Activated B cell treated with CpG ODN at 0.5 μM for 24 hours (primary cell): Measurements from ENCODE around the gene MINDY3. TPM values are rescaled to one million over a fixed set of nuclear protein-coding genes. Genes with fewer than 3 reads are reported as not detected.
"Not testable (repeated sequence)": the region's sequence is repeated elsewhere in the genome, so short reads cannot be mapped to it uniquely, and the experiment has no call there.

ENCODE experiments used
- ATAC-seq: fragments of 200-7000 bp; cut with Tn5 transposase; one replicate; pipeline ENCODE4 v1.10.0; 2021; ENCODE audit warnings: low read depth, mild to moderate bottlenecking, moderate library complexity
- CTCF ChIA-PET: fragments of 350-600 bp; sonication (Branson Sonifier 250); formaldehyde crosslinking; loops from one replicate; lab custom pipeline; 2021; ENCODE audit warnings: antibody characterized with exemption; lab: Charles Lee
- POLR2A ChIA-PET: fragments of 350-600 bp; sonication (Branson Sonifier 250); formaldehyde crosslinking; loops from one replicate; lab custom pipeline; 2021; ENCODE audit warnings: antibody characterized with exemption; lab: Charles Lee
- DNase-seq: peaks from one replicate; pipeline ENCODE4 v3.0.0; 2022
- H3K27ac Mint-ChIP-seq: one replicate; pipeline ENCODE4 v1.8.0; 2020; ENCODE audit warnings: mixed read lengths
- H3K27me3 Mint-ChIP-seq: one replicate; pipeline ENCODE4 v1.8.0; 2021; ENCODE audit warnings: mixed read lengths
- H3K36me3 Mint-ChIP-seq: one replicate; pipeline ENCODE4 v1.8.0; 2021; ENCODE audit warnings: low read depth, mixed read lengths
- H3K4me1 Mint-ChIP-seq: one replicate; pipeline ENCODE4 v1.8.0; 2021; ENCODE audit warnings: mixed read lengths
- H3K4me3 Mint-ChIP-seq: one replicate; pipeline ENCODE4 v1.8.0; 2020; ENCODE audit warnings: mild to moderate bottlenecking, mixed read lengths
- H3K9me3 Mint-ChIP-seq: one replicate; pipeline ENCODE4 v1.8.0; 2020; ENCODE audit warnings: mixed read lengths
- CTCF ChIP-seq: fragments of 200-600 bp; IDR thresholded peaks from one replicate; pipeline ENCODE4 v1.8.0; 2022; ENCODE audit warnings: antibody characterized with exemption, mild to moderate bottlenecking
- intact Hi-C: fragments of 100-400 bp; cut with micrococcal nuclease; formaldehyde crosslinking; loops from one replicate; pipeline ENCODE4 v1.15.1; 2024
- total RNA-seq: library from RNA; stranded (reverse); gene quantifications from 2 replicates; pipeline ENCODE4 v1.2.3, GENCODE V29; 2022

MINDY3 gene
- total RNA-seq, 1 donor from 2014 or later, result 23.4 TPM

GRCh38 chr10:15781381-15781960 is 78.8 kb downstream of the MINDY3 start:
- no peak for ATAC-seq
- peaks cover 78% of the 10 kb centered on the region for H3K36me3 Mint-ChIP-seq
- no peak overlapping the region for H3K27ac Mint-ChIP-seq
- H3K9me3 Mint-ChIP-seq, result peaks cover 8% of the 10 kb centered on the region
- intact Hi-C loops, result no loop called here
- TF ChIP-seq CTCF, result no peak
- ChIA-PET POLR2A (no interaction called here), CTCF (no interaction called here)
- no peak for DNase-seq
- H3K27me3 Mint-ChIP-seq, result no peaks in the 10 kb centered on the region
- no peak overlapping the region for H3K4me3 Mint-ChIP-seq
- no peaks in the 10 kb centered on the region for H3K4me1 Mint-ChIP-seq

DNA sequence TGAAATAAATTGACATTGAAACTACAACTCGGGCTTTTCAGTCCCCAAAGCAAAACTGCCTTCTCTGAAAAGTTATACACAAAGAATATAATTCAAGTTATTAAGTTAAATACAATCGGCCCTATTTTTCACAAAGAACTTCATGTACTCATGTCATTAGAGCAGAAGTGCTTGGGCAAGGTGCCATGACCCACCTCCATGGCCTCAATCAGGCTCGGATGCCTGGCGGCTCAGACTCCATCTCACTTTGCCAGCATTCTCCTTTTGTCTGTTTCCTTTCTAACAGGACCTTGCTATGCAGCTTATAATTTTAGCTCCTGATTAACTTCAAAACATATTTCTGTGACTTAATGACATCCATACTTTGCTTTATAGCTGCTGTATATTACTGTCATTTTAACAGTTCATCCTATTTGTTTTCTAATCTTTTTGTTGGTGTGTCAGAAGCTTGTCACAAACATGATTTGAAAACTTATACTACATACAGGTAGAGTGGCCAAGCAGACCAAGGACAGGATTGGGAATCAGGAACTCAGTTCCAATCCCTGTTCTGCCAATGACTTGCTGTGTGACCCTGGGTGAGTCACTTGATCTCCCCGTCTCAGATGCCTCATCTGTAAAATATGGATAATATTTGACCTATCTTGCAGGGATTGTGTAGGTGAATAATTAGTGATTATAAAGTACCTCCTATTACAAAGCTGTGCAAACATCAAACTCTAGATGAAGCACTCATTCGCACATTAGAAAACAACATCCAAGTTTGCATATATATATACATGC is 79.8 kb downstream of the MINDY3 start:
- ATAC-seq (no peak), DNase-seq (no peak)
- H3K27me3 Mint-ChIP-seq, result no peaks in the 10 kb centered on the region
- no peak overlapping the region for H3K4me3 Mint-ChIP-seq
- no peaks in the 10 kb centered on the region for H3K4me1 Mint-ChIP-seq
- intact Hi-C loops, result no loop called here
- CTCF ChIA-PET, result no interaction called here
- TF ChIP-seq CTCF, result no peak
- POLR2A ChIA-PET, result no interaction called here
- H3K9me3 Mint-ChIP-seq, result peaks cover 11% of the 10 kb centered on the region
- H3K36me3 Mint-ChIP-seq, result peaks cover 78% of the 10 kb centered on the region
- no peak overlapping the region for H3K27ac Mint-ChIP-seq

- H3K27me3 Mint-ChIP-seq, result no peaks in the 10 kb centered on the region
- intact Hi-C loops, result no loop called here
- no peaks in the 10 kb centered on the region for H3K4me1 Mint-ChIP-seq
- CTCF ChIA-PET, result no interaction called here
- ATAC-seq, result no peak
- no peak overlapping the region for H3K27ac Mint-ChIP-seq
- peaks cover 61% of the 10 kb centered on the region for H3K36me3 Mint-ChIP-seq
- DNase-seq, result no peak
- H3K9me3 Mint-ChIP-seq, result peaks cover 15% of the 10 kb centered on the region
- TF ChIP-seq CTCF, result no peak
- POLR2A ChIA-PET, result no interaction called here
- no peak overlapping the region for H3K4me3 Mint-ChIP-seq
Measured at GRCh38 chr10:15775513-15775912, 84.8 kb downstream of the MINDY3 start.

DNA sequence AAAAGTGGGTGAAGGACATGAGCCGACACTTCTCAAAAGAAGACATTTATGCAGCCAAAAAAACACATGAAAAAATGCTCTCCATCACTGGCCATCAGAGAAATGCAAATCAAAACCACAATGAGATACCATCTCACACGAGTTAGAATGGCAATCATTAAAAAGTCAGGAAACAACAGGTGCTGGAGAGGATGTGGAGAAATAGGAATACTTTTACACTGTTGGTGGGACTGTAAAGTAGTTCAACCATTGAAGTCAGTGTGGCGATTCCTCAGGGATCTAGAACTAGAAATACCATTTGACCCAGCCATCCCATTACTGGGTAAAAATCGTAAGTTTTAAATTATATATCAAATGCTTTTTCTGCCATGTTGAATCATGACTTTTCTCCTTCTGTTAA is 85.8 kb downstream of the MINDY3 start:
- Mint-ChIP-seq H3K36me3 (peaks cover 57% of the 10 kb centered on the region), H3K9me3 (peaks cover 15% of the 10 kb centered on the region)
- ATAC-seq, DNase-seq, H3K4me3 Mint-ChIP-seq, H3K27ac Mint-ChIP-seq, POLR2A ChIA-PET, H3K4me1 Mint-ChIP-seq, CTCF ChIA-PET, intact Hi-C loops, H3K27me3 Mint-ChIP-seq: not testable (repeated sequence)

DNA sequence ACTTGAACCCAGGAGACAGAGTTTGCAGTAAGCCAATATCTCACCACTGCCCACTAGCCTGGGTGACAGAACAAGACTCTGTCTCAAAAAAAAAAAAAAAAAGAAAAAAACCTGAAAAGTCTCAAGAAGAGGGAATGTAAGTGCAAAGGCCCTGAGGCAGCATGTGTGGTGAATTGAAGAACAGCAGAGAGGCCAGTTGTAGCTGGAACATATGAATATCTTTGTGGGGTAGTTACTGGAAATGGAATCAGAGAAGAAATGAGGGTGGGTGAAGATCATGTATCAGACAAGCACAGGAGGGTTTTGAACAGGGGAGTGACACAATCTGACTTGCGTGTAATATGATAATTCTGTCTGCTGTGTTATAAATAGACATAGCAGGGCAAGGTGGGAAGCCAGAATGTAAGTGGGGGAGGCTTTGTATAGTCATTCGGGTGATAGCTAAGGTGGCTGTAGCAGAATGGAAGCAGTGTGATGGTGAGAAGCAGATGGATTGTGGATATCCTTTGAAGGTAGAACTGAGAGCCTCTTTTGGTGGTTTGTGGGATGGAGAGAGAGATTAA is 95.3 kb downstream of the MINDY3 start:
- TF ChIP-seq CTCF, result no peak
- intact Hi-C loops, result no loop called here
- CTCF ChIA-PET, result no interaction called here
- no peaks in the 10 kb centered on the region for H3K9me3 Mint-ChIP-seq
- H3K27ac Mint-ChIP-seq, result no peak overlapping the region
- POLR2A ChIA-PET, result no interaction called here
- no peak overlapping the region for H3K4me3 Mint-ChIP-seq
- H3K4me1 Mint-ChIP-seq, result no peaks in the 10 kb centered on the region
- DNase-seq (no peak), ATAC-seq (no peak)
- no peaks in the 10 kb centered on the region for H3K27me3 Mint-ChIP-seq
- H3K36me3 Mint-ChIP-seq, result peaks cover 2% of the 10 kb centered on the region
